HUES64 (cell line): ENCODE data around the gene SLC22A17.
"Not testable (repeated sequence)": the region's sequence is repeated elsewhere in the genome, so short reads cannot be mapped to it uniquely, and the experiment has no call there.

Experiments
- H3K27ac ChIP-seq: 2 replicates; pipeline ENCODE4 v1.7.0; 2013; ENCODE audit warnings: low read depth, low read length, inconsistent platforms
- H3K27me3 ChIP-seq: 2 replicates; pipeline ENCODE4 v1.6.1; 2013; ENCODE audit warnings: mild to moderate bottlenecking, low read length; ENCODE audit not compliant: insufficient read depth
- H3K36me3 ChIP-seq: 2 replicates; pipeline ENCODE4 v1.6.1; 2013; ENCODE audit warnings: mild to moderate bottlenecking, low read length; ENCODE audit not compliant: insufficient read depth
- H3K4me1 ChIP-seq: 2 replicates; pipeline ENCODE4 v1.6.1; 2013; ENCODE audit warnings: mild to moderate bottlenecking, low read length, moderate library complexity; ENCODE audit not compliant: insufficient read depth
- H3K4me3 ChIP-seq: 2 replicates; pipeline ENCODE4 v1.5.1; 2013; ENCODE audit warnings: mild to moderate bottlenecking, low read length, moderate library complexity
- H3K9ac ChIP-seq: 2 replicates; pipeline ENCODE4 v1.6.1; 2013; ENCODE audit warnings: mild to moderate bottlenecking, low read depth, low read length
- H3K9me3 ChIP-seq: 2 replicates; pipeline ENCODE4 v1.6.1; 2013; ENCODE audit warnings: low read depth, low read length; ENCODE audit not compliant: insufficient read depth
- WGBS: fragments of 150-250, 120-280 bp; methylation state at CpG from one replicate; pipeline ENCODE4 v1.1.7; 2013; ENCODE audit warnings: missing lambda C conversion rate; 5-methylcytosine and 5-hydroxymethylcytosine counted together

The SLC22A17 gene

GRCh38 chr14:23388996-23389395, 36.3 kb upstream of the SLC22A17 start:
- Histone ChIP-seq H3K4me3 (no peak overlapping the region), H3K27ac (no peak overlapping the region), H3K36me3 (no peaks in the 10 kb centered on the region), H3K9me3 (no peaks in the 10 kb centered on the region), H3K27me3 (no peaks in the 10 kb centered on the region), H3K9ac (no peak overlapping the region), H3K4me1 (no peaks in the 10 kb centered on the region)
- WGBS, result 79% methylated on average over 4 of the region's 8 CpGs

- H3K4me1 ChIP-seq, result no peaks in the 10 kb centered on the region
- WGBS, result 94% methylated on average over 26 of the region's 26 CpGs
- no peaks in the 10 kb centered on the region for H3K36me3 ChIP-seq
- no peak overlapping the region for H3K27ac ChIP-seq
- H3K9ac ChIP-seq, result no peak overlapping the region; the same call in 1 of the 2 replicates
- no peaks in the 10 kb centered on the region for H3K27me3 ChIP-seq
- no peaks in the 10 kb centered on the region for H3K9me3 ChIP-seq
- no peak overlapping the region for H3K4me3 ChIP-seq
Observed at GRCh38 chr14:23387916-23388882, 35.5 kb upstream of the SLC22A17 start.

GRCh38 chr14:23386999-23387398, 34.3 kb upstream of the SLC22A17 start:
- Histone ChIP-seq H3K9ac (no peak overlapping the region), H3K4me3 (no peak overlapping the region), H3K27ac (no peak overlapping the region), H3K36me3 (no peaks in the 10 kb centered on the region), H3K27me3 (peaks cover 4% of the 10 kb centered on the region; the same call in 1 of the 2 replicates), H3K4me1 (no peaks in the 10 kb centered on the region), H3K9me3 (no peaks in the 10 kb centered on the region)
- WGBS, result 100% methylated on average over 1 of the region's 1 CpG

GRCh38 chr14:23386266-23386657, 33.6 kb upstream of the SLC22A17 start:
- 94% methylated on average over 17 of the region's 17 CpGs for WGBS
- not testable (repeated sequence) for H3K4me1 ChIP-seq, H3K9ac ChIP-seq, H3K27ac ChIP-seq, H3K4me3 ChIP-seq, H3K9me3 ChIP-seq, H3K36me3 ChIP-seq, H3K27me3 ChIP-seq

GRCh38 chr14:23385642-23386265, 33.1 kb upstream of the SLC22A17 start:
- WGBS, result 93% methylated on average over 18 of the region's 18 CpGs
- H3K4me1 ChIP-seq, result no peaks in the 10 kb centered on the region
- H3K9ac ChIP-seq, result no peak overlapping the region
- H3K27me3 ChIP-seq, result peaks cover 4% of the 10 kb centered on the region; the same call in 1 of the 2 replicates
- H3K4me3 ChIP-seq, result no peak overlapping the region
- H3K36me3 ChIP-seq, result no peaks in the 10 kb centered on the region
- no peak overlapping the region for H3K27ac ChIP-seq
- H3K9me3 ChIP-seq, result no peaks in the 10 kb centered on the region

- Histone ChIP-seq H3K27me3 (peaks cover 4% of the 10 kb centered on the region; the same call in 1 of the 2 replicates), H3K27ac (no peak overlapping the region), H3K4me3 (no peak overlapping the region), H3K36me3 (no peaks in the 10 kb centered on the region), H3K9me3 (no peaks in the 10 kb centered on the region), H3K9ac (no peak overlapping the region), H3K4me1 (no peaks in the 10 kb centered on the region)
- WGBS, result 98% methylated on average over 2 of the region's 2 CpGs
Observed at GRCh38 chr14:23385244-23385641, 32.6 kb upstream of the SLC22A17 start.

- Histone ChIP-seq H3K27ac (no peak overlapping the region), H3K9ac (no peak overlapping the region), H3K27me3 (peaks cover 4% of the 10 kb centered on the region; the same call in 1 of the 2 replicates), H3K9me3 (no peaks in the 10 kb centered on the region), H3K36me3 (no peaks in the 10 kb centered on the region), H3K4me1 (no peaks in the 10 kb centered on the region), H3K4me3 (no peak overlapping the region)
- WGBS, result 96% methylated on average over 29 of the region's 29 CpGs
Observed at GRCh38 chr14:23384364-23385080, 31.8 kb upstream of the SLC22A17 start.

- peaks cover 18% of the 10 kb centered on the region; the same call in 1 of the 2 replicates for H3K27me3 ChIP-seq
- no peak overlapping the region for H3K27ac ChIP-seq
- no peaks in the 10 kb centered on the region for H3K36me3 ChIP-seq
- no peaks in the 10 kb centered on the region for H3K4me1 ChIP-seq
- H3K9me3 ChIP-seq, result no peaks in the 10 kb centered on the region
- no peak overlapping the region for H3K4me3 ChIP-seq
- 92% methylated on average over 9 of the region's 10 CpGs for WGBS
- no peak overlapping the region for H3K9ac ChIP-seq
Observed at GRCh38 chr14:23382731-23383440, 30.2 kb upstream of the SLC22A17 start.

- Histone ChIP-seq H3K9me3 (no peaks in the 10 kb centered on the region), H3K9ac (no peak overlapping the region), H3K36me3 (no peaks in the 10 kb centered on the region), H3K4me3 (no peak overlapping the region), H3K4me1 (no peaks in the 10 kb centered on the region), H3K27me3 (peaks cover 24% of the 10 kb centered on the region), H3K27ac (no peak overlapping the region)
- WGBS, result 95% methylated on average over 6 of the region's 6 CpGs
Observed at GRCh38 chr14:23382276-23382675, 29.6 kb upstream of the SLC22A17 start.

- Histone ChIP-seq H3K27me3 (peaks cover 26% of the 10 kb centered on the region), H3K9me3 (no peaks in the 10 kb centered on the region), H3K4me1 (no peaks in the 10 kb centered on the region), H3K9ac (no peak overlapping the region), H3K4me3 (no peak overlapping the region), H3K27ac (no peak overlapping the region), H3K36me3 (no peaks in the 10 kb centered on the region)
- WGBS, result 75% methylated on average over 3 of the region's 3 CpGs
Observed at GRCh38 chr14:23381871-23382270, 29.2 kb upstream of the SLC22A17 start.
